RWPE1 (cell line): ENCODE measurements around the gene CLEC2B.

Experiments
- CTCF ChIA-PET: fragments of 350-600 bp; sonication (Branson Sonifier 250); formaldehyde crosslinking; extraction: SDS; loops from one replicate; lab custom pipeline; 2021; lab: Yijun Ruan, JAX
- POLR2A ChIA-PET: fragments of 400-600 bp; formaldehyde crosslinking; extraction: SDS; loops from one replicate; lab custom pipeline; 2020; ENCODE audit warnings: antibody characterized with exemption; ENCODE audit not compliant: low non-redundant PET; lab: Yijun Ruan, JAX
- DNase-seq: peaks from one replicate; pipeline ENCODE4 v3.0.0; 2012; ENCODE audit warnings: low spot score
- H3K27ac ChIP-seq: fragments of 450-650 bp; 2 replicates; pipeline ENCODE4 v1.5.1; 2017
- CTCF ChIP-seq: fragments of 450-650 bp; conservative IDR thresholded peaks from 2 replicates; pipeline ENCODE4 v1.5.1; 2017; ENCODE audit warnings: low read depth, mild to moderate bottlenecking

The CLEC2B gene

GRCh38 chr12:9808504-9808903, 60.6 kb downstream of the CLEC2B start:
- H3K27ac ChIP-seq = no peak overlapping the region
- ChIA-PET CTCF (no interaction called here), POLR2A (no interaction called here)
- TF ChIP-seq CTCF = no peak
- no peak for DNase-seq

- CTCF ChIA-PET = interaction anchor here (0.6 kb wide), 1 partner anchor 55 kb away, joined by 4 read pairs; no protein-coding TSS in a partner anchor
- H3K27ac ChIP-seq = no peak overlapping the region
- no peak for DNase-seq
- POLR2A ChIA-PET = no interaction called here
- no peak for TF ChIP-seq CTCF
These were observed 62.4 kb downstream of the CLEC2B start for GRCh38 chr12:9806714-9807113.

- no peak for DNase-seq
- H3K27ac ChIP-seq = no peak overlapping the region
- no peak for TF ChIP-seq CTCF
- POLR2A ChIA-PET = no interaction called here
- CTCF ChIA-PET = interaction anchor here (0.6 kb wide), 2 partner anchors 55 to 135 kb away, joined by 4 read pairs; no protein-coding TSS in a partner anchor
These were observed 63.3 kb downstream of the CLEC2B start for GRCh38 chr12:9805883-9806282.
